ENCODE measurements around the gene LACTB.

- TF ChIP-seq CTCF (IDR thresholded peaks at IDR 0.05) (no peak), POLR2A (IDR thresholded peaks at IDR 0.05) (no peak)
These were observed 59.1 kb downstream of the LACTB start for GRCh38 chr15:63180746-63181145.

All from heart left ventricle (tissue), 13 donors.